GM18870 (cell line): ENCODE measurements around the gene SDS.

Experiments used
- ATAC-seq: cut with Tn5 transposase; IDR thresholded peaks from one replicate; pipeline ENCODE4 v1.9.1; 2021; ENCODE audit warnings: moderate library complexity; ENCODE audit not compliant: unreplicated experiment

The SDS gene

GRCh38 chr12:113400362-113400761 lies 3.3 kb downstream of the SDS start:
- no peak for ATAC-seq

- ATAC-seq = no peak
Observed at GRCh38 chr12:113399490-113399889, 4.2 kb downstream of the SDS start.

- ATAC-seq = no peak
Observed at GRCh38 chr12:113398346-113399290, 5.1 kb downstream of the SDS start.

DNA sequence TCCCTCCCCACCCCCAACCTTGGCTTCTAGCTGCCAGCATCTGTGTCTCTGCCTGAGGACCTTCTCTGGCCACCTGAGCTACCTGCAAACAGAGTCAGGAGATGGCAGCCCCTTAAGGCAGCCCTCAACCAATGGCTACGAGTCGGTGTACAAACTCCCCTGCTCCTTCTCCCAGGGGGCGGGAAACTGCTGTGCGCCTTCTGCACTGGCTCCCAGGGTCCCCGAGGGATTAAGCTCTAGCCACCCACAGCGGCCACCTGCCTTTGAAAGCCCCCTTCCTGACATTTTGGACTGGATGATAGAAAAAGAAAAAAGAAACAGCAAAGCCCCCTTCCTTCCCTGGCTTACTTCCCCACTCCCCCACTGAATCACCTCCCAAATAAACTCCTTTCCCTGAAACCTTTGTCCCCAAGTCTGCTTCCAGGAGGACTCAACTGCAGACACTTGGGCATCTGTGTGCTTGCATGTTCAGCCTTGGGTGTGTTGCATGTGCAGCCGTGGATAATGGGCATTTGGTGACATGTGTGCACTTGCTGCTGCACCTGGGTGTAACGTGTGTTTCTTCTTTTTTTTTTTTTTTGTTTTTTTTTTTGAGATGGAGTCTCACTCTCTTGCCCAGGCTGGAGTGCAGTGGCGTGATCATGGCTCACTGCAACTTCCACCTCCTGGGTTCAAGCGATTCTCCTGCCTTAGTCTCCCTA lies 6.0 kb downstream of the SDS start:
- ATAC-seq = no peak

GRCh38 chr12:113396828-113397496 lies 6.7 kb downstream of the SDS start:
- no peak for ATAC-seq

- no peak for ATAC-seq
Observed at GRCh38 chr12:113396200-113396599, 7.5 kb downstream of the SDS start.

GRCh38 chr12:113395119-113395518 lies 8.6 kb downstream of the SDS start:
- no peak for ATAC-seq

DNA sequence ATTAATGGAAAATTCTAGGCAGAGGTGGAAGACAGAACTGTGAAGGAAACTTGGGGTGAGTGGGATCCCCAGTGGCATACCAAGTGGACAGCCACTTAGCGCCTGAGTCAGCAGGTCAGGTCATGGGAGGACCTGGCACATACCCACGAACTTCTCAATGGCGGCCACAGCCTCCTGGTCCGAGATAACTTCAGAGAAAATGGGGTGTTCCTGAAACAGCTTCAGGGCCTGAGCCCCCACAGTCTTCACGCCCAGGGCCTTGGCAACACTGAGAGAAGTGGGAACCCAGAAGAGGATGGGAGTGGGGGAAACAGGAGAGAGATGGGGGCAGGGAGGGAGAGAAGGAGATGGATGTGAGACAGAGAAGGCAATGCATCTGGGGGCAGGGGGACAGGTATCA lies 9.9 kb downstream of the SDS start:
- ATAC-seq = no peak

GRCh38 chr12:113392988-113393579 lies 10.6 kb downstream of the SDS start:
- no peak for ATAC-seq

GRCh38 chr12:113392520-113392919 lies 11.2 kb downstream of the SDS start:
- ATAC-seq = no peak

- no peak for ATAC-seq
Observed at GRCh38 chr12:113391650-113392337, 11.9 kb downstream of the SDS start.

DNA sequence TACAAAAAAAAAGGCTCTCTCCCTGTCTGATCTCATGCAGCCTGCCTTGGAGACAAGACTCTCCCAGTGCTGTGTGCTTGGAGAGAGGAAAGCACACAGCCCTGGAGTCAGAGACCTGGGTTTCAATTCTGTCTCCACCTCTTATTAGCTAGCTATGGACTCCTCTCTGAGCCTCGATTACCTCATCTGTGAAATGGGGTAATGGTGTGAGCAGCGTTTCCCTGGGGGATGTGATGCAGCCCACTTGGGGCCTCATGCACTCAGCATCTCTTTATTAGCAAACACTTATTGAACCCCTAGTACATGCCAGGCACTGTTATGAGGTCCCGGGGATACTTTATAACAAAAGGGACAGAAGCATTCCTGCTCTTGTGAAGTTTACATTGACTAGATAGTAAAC lies 12.5 kb downstream of the SDS start:
- ATAC-seq = no peak

- ATAC-seq = no peak
Observed at GRCh38 chr12:113390064-113391043, 13.3 kb downstream of the SDS start.

DNA sequence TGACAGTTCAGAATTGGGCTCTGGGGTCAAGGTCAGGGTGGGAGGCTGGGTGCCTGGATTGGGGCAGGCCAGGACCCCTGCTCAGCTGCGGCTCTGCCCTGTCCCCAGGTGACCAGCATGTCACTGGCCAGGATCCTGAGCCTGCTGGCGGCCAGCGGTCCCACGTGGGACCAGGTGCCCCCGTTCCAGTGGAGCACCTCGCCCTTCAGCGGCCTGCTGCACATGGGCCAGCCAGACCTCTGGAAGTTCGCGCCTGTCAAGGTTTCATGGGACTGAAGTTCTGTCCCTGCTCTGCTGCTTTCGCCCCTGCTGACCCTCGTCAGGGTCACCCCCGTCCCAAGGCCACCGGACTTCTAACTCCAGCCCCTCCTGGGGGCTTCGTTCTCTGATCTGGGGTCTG lies 15.3 kb downstream of the SDS start:
- no peak for ATAC-seq

GRCh38 chr12:113387631-113388030 lies 16.1 kb downstream of the SDS start:
- no peak for ATAC-seq

DNA sequence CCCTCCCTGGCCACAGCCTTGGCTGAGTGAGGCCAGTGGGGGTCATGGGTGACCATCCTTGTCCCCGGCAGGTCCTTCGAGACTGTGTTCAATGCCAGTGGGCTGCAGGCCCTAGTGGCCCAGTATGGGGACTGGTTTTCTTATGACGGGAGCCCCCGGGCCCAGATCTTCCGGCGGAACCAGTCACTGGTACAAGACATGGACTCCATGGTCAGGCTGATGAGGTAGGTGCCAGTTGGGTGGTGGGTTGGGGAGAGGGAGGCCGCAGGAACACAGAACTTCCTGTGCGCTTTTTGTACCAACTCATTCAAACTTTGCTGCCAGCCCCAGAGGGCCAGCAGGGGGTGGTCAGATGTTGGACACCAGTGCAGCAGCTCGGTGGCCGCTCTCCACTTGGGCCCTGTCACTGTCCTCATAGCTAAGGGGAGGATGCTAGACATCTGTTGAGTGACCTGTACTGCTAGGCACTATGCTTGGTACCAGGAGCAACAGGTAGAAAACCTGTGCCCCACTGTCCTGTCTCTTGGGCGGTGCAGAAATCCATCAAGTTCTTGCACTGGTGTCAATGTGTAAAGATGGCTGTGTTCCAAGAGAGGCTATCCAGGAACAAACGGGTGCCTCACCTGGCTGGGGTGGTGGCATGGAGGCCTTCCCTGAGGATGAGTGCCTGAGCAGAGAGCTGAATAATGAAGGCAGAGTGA lies 16.7 kb downstream of the SDS start:
- ATAC-seq = no peak

GRCh38 chr12:113385282-113385882 lies 18.3 kb downstream of the SDS start:
- ATAC-seq = no peak

GRCh38 chr12:113384778-113385177 lies 18.9 kb downstream of the SDS start:
- no peak for ATAC-seq
